GM18951 (cell line): ENCODE measurements around the gene MIOX.

Source experiments
- POLR2A ChIP-seq: IDR thresholded peaks from 4 replicates; pipeline ENCODE4 v1.6.1; 2011; ENCODE audit warnings: mild to moderate bottlenecking; ENCODE audit not compliant: insufficient read length, insufficient read depth; ENCODE audit errors: extremely low read depth
- in situ Hi-C: fragments of 300-500 bp; cut with MboI; formaldehyde crosslinking; loops from one replicate; pipeline ENCODE4 v1.12.0; 2022; ENCODE audit warnings: low sequenced_read_pairs, mixed read lengths, inconsistent platforms; ENCODE audit not compliant: unreplicated experiment

The MIOX gene

GRCh38 chr22:50483556-50483955, 3.1 kb upstream of the MIOX start:
- no peak for TF ChIP-seq POLR2A
- in situ Hi-C loops, result no loop called here

GRCh38 chr22:50483977-50484853, 2.4 kb upstream of the MIOX start:
- in situ Hi-C loops, result no loop called here
- no peak for TF ChIP-seq POLR2A

GRCh38 chr22:50485221-50486131, 1.2 kb upstream of the MIOX start:
- no peak for TF ChIP-seq POLR2A
- in situ Hi-C loops, result no loop called here

GRCh38 chr22:50487290-50488005, 789 bp downstream of the MIOX start:
- TF ChIP-seq POLR2A, result no peak
- in situ Hi-C loops, result no loop called here

- in situ Hi-C loops, result no loop called here
- no peak for TF ChIP-seq POLR2A
These were observed 1.5 kb downstream of the MIOX start for GRCh38 chr22:50488006-50488677.

GRCh38 chr22:50488886-50489285, 2.2 kb downstream of the MIOX start:
- no peak for TF ChIP-seq POLR2A
- in situ Hi-C loops, result no loop called here

- in situ Hi-C loops, result no loop called here
- no peak for TF ChIP-seq POLR2A
These were observed 2.9 kb downstream of the MIOX start for GRCh38 chr22:50489363-50490243.

- TF ChIP-seq POLR2A, result no peak
- in situ Hi-C loops, result no loop called here
These were observed 4.1 kb downstream of the MIOX start for GRCh38 chr22:50490531-50491308.

GRCh38 chr22:50497093-50497492, 10.4 kb downstream of the MIOX start:
- no peak for TF ChIP-seq POLR2A
- in situ Hi-C loops, result no loop called here

DNA sequence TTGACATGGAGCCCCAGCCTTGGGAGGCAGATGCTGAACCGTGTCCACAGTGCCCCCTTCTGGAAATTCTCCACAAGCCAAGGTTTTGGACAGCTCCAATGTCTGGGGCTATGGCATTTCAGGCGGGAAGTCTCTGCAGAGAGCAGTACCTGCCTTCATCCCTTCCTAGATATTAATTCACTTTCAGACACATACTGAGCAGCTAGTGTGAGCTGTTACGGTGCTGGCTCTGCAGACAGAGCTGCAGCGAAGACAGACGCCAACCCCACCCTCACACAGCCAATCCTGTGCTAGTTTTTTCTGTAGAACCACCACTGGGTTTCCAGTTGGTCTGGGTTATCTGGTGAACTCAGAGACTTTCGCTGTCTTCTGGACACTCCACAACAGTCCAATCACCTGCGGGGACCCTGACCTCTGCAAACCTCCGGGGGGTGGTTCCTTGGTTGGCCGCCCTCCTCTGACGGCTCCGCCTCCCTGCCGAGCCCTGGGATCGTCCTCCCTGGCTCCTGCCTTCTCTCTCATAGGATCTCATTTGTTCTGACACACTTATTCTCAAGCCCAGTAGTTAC, 11.7 kb downstream of the MIOX start:
- no peak for TF ChIP-seq POLR2A
- in situ Hi-C loops, result no loop called here

- TF ChIP-seq POLR2A, result no peak
- in situ Hi-C loops, result loop anchor here (10.0 kb wide), 1 partner anchor 226 kb away; the partner anchor contains the start of gene MAPK11
These were observed 13.8 kb downstream of the MIOX start for GRCh38 chr22:50500452-50500851.
